Measurements from ENCODE around the gene MSH3. TPM values are rescaled to one million over a fixed set of nuclear protein-coding genes. Genes with fewer than 3 reads are reported as not detected.

MSH3 gene
- total and polyA plus RNA-seq, 12 donors: 2.6 to 15.1 (median 11.6) TPM

- no peaks in the 10 kb centered on the region for H3K4me1 ChIP-seq
- DNase-seq: no peak
- no peak for TF ChIP-seq CTCF (IDR thresholded peaks at IDR 0.05)
- no peaks in the 10 kb centered on the region for H3K27me3 ChIP-seq
- peaks cover 0 to 37% (median 11%) of the 10 kb centered on the region in 11 donors for H3K9me3 ChIP-seq
- H3K27ac ChIP-seq: no peak overlapping the region
- peaks cover 0 to 65% (median 11%) of the 10 kb centered on the region in 9 donors for H3K36me3 ChIP-seq
- H3K4me3 ChIP-seq: no peak overlapping the region
- ATAC-seq: no peak
- intact Hi-C loops (cut with DNase I): no loop called here
- 94 to 97% methylated on average over 3 of the region's 3 CpGs for WGBS, 2 donors
These were observed 198.1 kb downstream of the MSH3 start for GRCh38 chr5:80852331-80853245.

GRCh38 chr5:80853413-80853812 lies 199.0 kb downstream of the MSH3 start:
- intact Hi-C loops (cut with DNase I): no loop called here
- no peak for TF ChIP-seq CTCF (IDR thresholded peaks at IDR 0.05)
- H3K9me3 ChIP-seq: peaks cover 0 to 34% (median 11%) of the 10 kb centered on the region in 11 donors
- 92 to 93% methylated on average over 2 of the region's 2 CpGs for WGBS, 2 donors
- H3K36me3 ChIP-seq: peaks cover 0 to 59% (median 11%) of the 10 kb centered on the region in 9 donors
- H3K27me3 ChIP-seq: no peaks in the 10 kb centered on the region
- H3K4me1 ChIP-seq: no peaks in the 10 kb centered on the region
- DNase-seq (no peak), ATAC-seq (no peak)
- no peak overlapping the region for H3K27ac ChIP-seq
- no peak overlapping the region for H3K4me3 ChIP-seq

GRCh38 chr5:80854583-80854982 lies 200.1 kb downstream of the MSH3 start:
- H3K36me3 ChIP-seq: peaks cover 0 to 47% (median 11%) of the 10 kb centered on the region in 9 donors
- peaks cover 0 to 23% (median 10%) of the 10 kb centered on the region in 11 donors for H3K9me3 ChIP-seq
- ATAC-seq (no peak), DNase-seq (no peak)
- no peak overlapping the region for H3K27ac ChIP-seq
- WGBS, 2 donors: 89 to 94% methylated on average over 2 of the region's 2 CpGs
- H3K4me3 ChIP-seq: no peak overlapping the region
- no peak for TF ChIP-seq CTCF (IDR thresholded peaks at IDR 0.05)
- no peaks in the 10 kb centered on the region for H3K4me1 ChIP-seq
- H3K27me3 ChIP-seq: no peaks in the 10 kb centered on the region
- intact Hi-C loops (cut with DNase I): no loop called here

GRCh38 chr5:80860924-80861613 lies 206.6 kb downstream of the MSH3 start:
- Histone ChIP-seq H3K4me3 (no peak overlapping the region), H3K9me3 (peaks cover 0 to 13% (median 0%) of the 10 kb centered on the region in 11 donors), H3K4me1 (no peaks in the 10 kb centered on the region), H3K27me3 (no peaks in the 10 kb centered on the region), H3K36me3 (peaks cover 0 to 22% (median 11%) of the 10 kb centered on the region in 9 donors), H3K27ac (no peak overlapping the region)
- no peak for TF ChIP-seq CTCF (IDR thresholded peaks at IDR 0.05)
- no peak for DNase-seq
- ATAC-seq: no peak
- WGBS, 2 donors: 52 to 69% methylated on average over 2 of the region's 2 CpGs
- intact Hi-C loops (cut with DNase I): no loop called here

All from heart right ventricle (tissue), 16 donors.